Vagina (tissue), 2 donors: Measurements from ENCODE around the gene TNIP1.

Experiments
- CTCF ChIP-seq, 3 experiments: fragments of 450-650 bp in 2 of 3; fragments of 200-600 bp in 1 of 3; sonication (generic) in 1 of 3; IDR thresholded peaks; one replicate each; pipeline ENCODE4 v1.5.1; 2017 to 2019; ENCODE audit warnings: antibody characterized with exemption in 3 of 3, mild to moderate bottlenecking in 2 of 3, moderate library complexity in 2 of 3
- POLR2A ChIP-seq, 2 donors: fragments of 450-650 bp; IDR thresholded peaks; one replicate each; pipeline ENCODE4 v1.6.1; 2017; ENCODE audit warnings: antibody characterized with exemption in 2 of 2, mild to moderate bottlenecking in 2 of 2, moderate library complexity in 2 of 2
- POLR2AphosphoS5 ChIP-seq, 2 donors: sonication (generic); formaldehyde crosslinking; IDR thresholded peaks; one replicate each; pipeline ENCODE4 v1.9.0; 2017; ENCODE audit warnings: antibody characterized with exemption in 2 of 2, mild to moderate bottlenecking in 2 of 2, low read depth in 1 of 2; ENCODE audit not compliant: insufficient read depth in 1 of 2

- TF ChIP-seq CTCF (IDR thresholded peaks at IDR 0.05) (no peak), POLR2AphosphoS5 (IDR thresholded peaks at IDR 0.05; ENCODE audit: insufficient read depth in 1 of 2, low read depth in 1 of 2) (no peak), POLR2A (IDR thresholded peaks at IDR 0.05) (no peak)
Measured at GRCh38 chr5:151024440-151025249, 56.2 kb downstream of the TNIP1 start.
